GM18508 (cell line): ENCODE results near the gene COL9A3.

Experiments
- ATAC-seq: cut with Tn5 transposase; IDR thresholded peaks from one replicate; pipeline ENCODE4 v1.9.1; 2021; ENCODE audit warnings: moderate number of reproducible peaks; ENCODE audit not compliant: insufficient read depth, unreplicated experiment

COL9A3 gene

DNA sequence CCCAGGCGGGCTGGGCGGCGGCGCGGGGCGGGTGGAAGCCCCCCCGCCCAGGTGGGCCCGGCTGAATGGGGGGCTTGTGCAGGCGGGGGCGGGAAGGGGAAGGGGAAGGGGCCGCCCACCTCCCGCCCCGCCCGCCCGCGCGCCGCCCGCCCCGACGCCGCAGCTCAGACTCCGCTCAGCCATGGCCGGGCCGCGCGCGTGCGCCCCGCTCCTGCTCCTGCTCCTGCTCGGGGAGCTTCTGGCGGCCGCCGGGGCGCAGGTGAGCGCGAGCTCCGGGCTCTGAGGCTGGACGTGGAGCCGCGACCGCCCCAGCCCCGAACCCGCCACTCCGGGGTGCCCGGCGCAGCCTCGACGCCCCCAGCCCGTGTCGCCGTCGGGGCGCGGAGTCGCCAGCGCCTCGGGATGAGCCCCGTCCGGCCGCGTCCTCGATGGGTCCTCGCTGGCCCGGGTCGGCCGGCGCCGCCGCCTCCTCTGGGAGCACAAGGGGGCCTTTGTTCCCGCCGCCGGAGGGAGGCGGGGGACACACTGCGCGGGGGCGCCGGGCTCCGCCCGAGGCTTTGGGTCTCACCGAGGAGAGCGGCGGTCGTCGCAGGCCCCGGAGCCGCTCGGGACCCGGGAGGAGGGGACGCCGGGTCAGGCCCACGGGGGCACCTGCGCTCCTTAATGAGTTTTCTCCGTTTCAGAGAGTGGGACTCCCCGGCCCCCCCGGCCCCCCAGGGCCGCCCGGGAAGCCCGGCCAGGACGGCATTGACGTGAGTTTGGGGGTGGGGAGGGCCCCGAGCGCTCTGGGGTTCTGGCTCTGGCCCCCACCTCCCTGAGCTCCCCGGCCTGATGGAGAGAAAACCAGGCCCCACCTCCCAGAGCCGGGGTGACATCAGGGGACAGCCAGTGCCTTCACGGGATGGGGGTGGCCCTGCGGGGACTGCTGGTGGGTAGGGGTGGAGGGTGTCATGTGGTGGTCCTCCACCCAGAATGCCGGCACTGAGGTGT, at the start of gene COL9A3:
TSS of gene COL9A3 (plus strand) at position 167 of the 990 bp plus-strand sequence. CDS start at position 182, 15 bp downstream.
- ATAC-seq: no peak

GRCh38 chr20:62768234-62768546, 48.7 kb upstream of the COL9A3 start:
- no peak for ATAC-seq

DNA sequence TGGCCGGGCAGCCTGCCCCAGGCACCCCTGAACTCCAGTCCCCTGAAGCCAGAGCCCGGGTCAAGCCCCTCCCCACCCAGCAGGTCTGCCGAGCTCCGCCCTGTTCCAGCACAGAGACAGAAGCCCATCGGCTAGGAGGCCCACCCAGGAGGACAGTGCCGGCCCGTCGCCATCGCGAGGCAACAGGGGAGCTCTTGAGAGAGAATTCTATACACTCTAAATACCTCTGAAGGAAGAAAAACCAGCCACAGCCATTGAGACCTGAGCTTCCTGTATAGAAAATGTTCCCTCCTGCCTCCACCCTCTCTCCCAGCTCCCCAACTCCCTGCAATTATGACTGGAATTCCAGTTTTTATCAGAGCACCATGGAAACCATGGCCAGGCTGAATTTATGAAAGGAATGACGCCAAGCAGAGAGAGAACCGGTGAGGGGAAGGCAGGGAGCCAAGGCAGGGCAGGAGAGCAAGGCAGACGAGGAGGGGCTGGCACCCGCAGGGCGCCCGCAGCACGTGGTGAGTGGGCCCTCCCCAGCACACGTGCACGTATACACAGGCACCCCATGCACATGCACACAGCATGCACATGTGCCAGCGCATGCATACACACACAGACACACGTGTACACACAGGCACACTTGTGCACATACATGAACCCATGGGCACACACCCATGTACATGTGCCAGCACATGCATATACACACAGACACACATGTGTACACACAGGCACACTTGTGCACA, 48.1 kb upstream of the COL9A3 start:
- ATAC-seq: no peak

DNA sequence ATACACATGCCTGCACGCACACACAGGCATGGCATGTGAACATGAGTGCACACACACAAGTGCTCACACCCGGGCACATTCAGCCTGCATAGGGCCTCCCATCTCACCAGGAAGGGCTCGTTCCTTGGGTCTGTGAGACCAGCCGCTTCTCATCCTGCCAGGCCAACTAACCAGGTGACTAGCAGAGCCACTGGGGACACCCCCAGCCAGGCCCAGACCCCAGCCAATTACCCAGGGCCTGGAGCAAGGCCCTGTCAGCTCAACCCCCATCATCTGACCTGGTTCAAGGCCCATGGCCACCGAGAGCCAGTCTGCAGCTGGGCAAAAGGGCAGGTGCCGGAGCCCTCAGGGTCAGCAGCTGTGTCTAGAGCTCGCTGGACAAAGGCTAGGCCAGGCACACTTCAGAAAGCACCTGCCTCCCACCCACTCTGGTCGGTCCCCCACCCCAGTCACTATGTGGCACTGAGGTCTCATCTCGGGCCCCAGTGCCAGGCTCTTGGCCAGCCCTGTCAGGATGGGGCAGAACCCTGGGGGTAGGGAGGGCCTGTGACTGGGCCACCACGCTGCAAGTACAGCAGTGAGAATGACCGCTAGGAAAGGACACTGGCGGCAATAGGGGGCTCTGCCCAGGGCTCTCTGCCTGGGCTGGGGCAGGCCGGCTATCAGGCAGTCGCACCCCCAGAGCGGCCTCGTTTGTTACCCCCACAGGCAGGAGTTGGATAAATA, 47.3 kb upstream of the COL9A3 start:
- ATAC-seq: no peak

DNA sequence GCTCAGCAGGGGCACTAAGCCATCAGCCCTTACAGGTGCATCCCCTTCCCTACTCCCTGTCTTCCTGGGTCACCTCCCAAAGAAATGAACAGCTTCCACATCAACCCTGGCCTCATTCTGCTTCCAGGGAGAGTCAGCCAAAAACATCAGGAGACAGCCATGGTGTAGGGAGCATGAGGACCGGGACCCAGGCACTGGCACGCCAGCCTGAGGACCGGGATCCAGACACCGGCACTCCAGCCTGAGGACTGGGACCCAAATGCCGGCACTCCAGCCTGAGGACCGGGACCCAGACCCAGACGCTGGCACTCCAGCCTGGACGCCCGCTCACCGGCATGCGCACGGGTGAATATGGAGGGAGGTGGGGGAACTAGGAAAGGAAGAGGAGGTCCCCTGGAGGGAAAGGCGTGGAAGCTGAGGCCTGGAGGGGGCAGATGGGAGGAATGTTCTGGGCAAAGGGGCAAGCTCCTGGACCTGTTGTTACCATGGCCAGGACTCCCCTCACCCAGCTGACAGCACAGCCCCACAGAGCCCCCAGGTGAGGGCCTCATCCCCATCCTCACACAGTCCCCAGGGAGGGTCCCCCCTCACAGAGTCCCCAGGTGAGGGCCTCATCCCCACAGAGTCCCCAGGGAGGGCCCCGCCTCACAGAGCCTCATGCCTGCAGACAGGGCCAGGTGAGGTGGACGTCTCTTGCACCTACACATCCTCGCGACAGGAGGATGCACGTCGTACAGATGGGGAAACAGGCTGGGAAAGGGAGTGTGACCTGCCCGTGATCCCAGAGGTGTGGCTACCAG, 46.5 kb upstream of the COL9A3 start:
- ATAC-seq: no peak

DNA sequence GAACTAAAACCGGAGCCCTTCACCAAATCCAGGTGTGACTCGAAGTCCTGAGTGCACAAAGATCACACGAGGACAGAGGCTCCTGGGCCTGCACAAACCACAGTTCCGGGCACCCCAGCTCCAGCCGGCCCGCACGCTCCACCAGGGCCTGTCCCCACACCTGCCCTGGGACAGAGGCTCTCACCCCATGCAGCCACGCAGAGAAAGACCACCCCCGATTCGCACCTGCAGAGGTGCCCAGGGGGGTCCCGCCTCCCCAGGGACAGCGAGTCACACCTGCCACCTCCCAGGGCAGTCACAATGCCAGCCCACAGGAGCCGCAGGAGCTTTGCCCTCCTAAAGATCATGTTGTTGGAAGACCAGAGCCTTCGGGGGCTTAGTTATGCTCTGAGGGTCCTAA, 45.9 kb upstream of the COL9A3 start:
- no peak for ATAC-seq

GRCh38 chr20:62771396-62772102, 45.3 kb upstream of the COL9A3 start:
- ATAC-seq: no peak

GRCh38 chr20:62772103-62772611, 44.7 kb upstream of the COL9A3 start:
- ATAC-seq: no peak

GRCh38 chr20:62772619-62772989, 44.2 kb upstream of the COL9A3 start:
- no peak for ATAC-seq

DNA sequence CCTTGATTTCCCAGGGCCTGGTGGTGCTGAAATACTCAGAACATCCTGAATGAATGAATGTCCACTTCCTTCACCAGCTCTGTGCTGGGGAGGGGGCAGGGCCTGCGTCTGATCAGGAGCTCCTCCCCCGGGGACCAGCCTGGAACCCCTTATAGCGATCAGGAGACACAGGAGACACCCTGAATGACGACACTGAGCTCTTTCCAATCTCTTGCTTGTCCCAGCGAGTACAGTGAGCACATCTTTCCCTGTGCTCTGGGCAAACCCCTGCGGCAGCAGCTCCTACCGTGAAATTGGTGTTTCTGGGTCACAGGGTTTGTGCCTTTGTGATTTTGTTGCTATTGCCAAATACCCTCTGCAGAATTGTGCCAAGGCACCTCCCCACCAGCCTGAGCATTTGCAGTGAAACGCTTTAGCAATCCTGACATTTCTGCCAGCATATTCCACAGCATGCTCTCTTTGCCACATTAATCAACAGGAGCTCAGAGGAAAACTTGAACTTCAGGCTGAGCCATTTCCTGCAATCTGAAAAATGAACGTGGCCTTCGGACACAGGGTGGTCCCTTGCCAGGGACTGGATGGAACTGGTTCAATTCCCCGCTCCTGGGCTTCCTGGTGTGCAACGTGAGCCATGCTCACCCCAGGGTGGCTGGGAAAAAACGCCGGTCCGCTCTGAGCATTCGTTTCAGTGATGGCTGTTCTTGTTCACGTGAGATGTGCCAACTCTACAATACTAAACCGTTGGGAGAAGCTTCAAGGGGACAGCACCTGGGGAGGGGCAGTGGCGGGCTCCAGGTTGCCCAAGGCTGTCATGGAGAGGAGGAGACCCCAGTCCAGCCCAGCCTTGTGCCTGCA, 43.6 kb upstream of the COL9A3 start:
- ATAC-seq: no peak

- no peak for ATAC-seq
Measured at GRCh38 chr20:62773845-62774714, 42.8 kb upstream of the COL9A3 start.

- ATAC-seq: no peak
Measured at GRCh38 chr20:62774762-62775161, 42.1 kb upstream of the COL9A3 start.

- ATAC-seq: no peak
Measured at GRCh38 chr20:62775206-62775605, 41.6 kb upstream of the COL9A3 start.

DNA sequence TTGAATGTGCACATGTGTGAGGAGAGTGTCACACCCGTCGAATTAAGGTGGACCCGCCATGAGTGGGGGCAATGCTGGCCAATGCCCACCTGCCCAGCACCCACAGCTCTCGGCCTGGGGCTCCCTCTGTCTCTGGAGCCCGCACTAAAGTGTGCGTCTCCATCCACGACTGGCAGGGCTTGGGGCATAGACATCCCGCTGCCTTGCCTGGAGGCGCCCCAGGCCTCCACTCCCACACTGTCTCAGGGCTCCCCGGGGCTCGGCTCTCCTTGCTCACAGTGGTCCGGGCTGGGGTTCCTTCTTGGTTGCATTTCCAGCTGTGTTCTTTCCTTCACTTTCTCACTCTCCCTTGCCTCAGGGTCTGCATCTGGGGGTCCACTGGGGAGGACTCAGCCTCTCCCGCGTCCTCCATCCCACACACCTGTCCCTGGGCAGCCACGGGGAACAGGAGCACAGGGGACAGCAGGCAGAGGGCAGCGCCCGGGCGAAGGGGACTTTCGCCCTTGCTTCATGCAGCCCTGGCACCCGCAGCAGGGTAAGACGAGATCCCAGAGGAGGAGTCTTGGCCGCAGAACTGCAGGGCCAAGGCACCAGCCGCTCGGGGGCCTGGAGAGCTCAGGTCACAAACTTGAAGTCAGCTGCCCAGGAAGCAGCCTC, 40.7 kb upstream of the COL9A3 start:
- ATAC-seq: no peak

- no peak for ATAC-seq
Measured at GRCh38 chr20:62776692-62777527, 39.9 kb upstream of the COL9A3 start.

DNA sequence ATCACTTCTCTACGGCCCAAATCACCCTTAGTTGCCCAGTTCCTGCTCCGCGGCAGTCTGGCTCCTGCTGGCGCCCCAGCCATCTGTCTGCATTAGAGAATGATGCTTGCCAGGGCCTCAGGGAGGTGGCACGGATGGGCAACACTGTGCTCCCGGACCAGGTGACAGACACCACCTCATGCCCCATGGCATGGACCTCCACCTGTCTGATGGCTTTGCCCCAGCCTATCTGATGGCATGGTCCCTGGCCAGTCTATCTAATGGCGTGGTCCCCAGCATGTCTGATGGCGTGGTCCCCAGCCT, 39.4 kb upstream of the COL9A3 start:
- ATAC-seq: no peak
